Activated CD4-positive, alpha-beta memory T cell treated with anti-CD3 and anti-CD28 coated beads for 36 hours (primary cell): ENCODE results near the gene FITM1. TPM values are rescaled to one million over a fixed set of nuclear protein-coding genes. Genes with fewer than 3 reads are reported as not detected.
A peak's percentile ranks its signal among the peaks of the same experiment; 100 is the strongest.

Experiments
- CTCF ChIA-PET: fragments of 350-600 bp; sonication (Branson Sonifier 250); formaldehyde crosslinking; loops from one replicate; lab custom pipeline; 2021; ENCODE audit warnings: antibody characterized with exemption, inconsistent platforms; lab: Charles Lee
- POLR2A ChIA-PET: fragments of 350-600 bp; sonication (Branson Sonifier 250); formaldehyde crosslinking; loops from one replicate; lab custom pipeline; 2021; ENCODE audit warnings: antibody characterized with exemption; lab: Charles Lee
- DNase-seq: peaks from one replicate; pipeline ENCODE4 v3.0.0-alpha.2; 2020
- H3K27ac Mint-ChIP-seq: one replicate; pipeline ENCODE4 v1.8.0; 2021; ENCODE audit warnings: mixed read lengths
- H3K27me3 Mint-ChIP-seq: one replicate; pipeline ENCODE4 v1.8.0; 2021; ENCODE audit warnings: mixed read lengths
- H3K36me3 Mint-ChIP-seq: one replicate; pipeline ENCODE4 v1.8.0; 2021; ENCODE audit warnings: mixed read lengths
- H3K4me1 Mint-ChIP-seq: one replicate; pipeline ENCODE4 v1.8.0; 2021; ENCODE audit warnings: low read depth, mixed read lengths
- H3K4me3 Mint-ChIP-seq: one replicate; pipeline ENCODE4 v1.8.0; 2021; ENCODE audit warnings: mild to moderate bottlenecking, mixed read lengths
- H3K9me3 Mint-ChIP-seq: one replicate; pipeline ENCODE4 v1.8.0; 2021; ENCODE audit warnings: mixed read lengths
- intact Hi-C: fragments of 100-400 bp; cut with micrococcal nuclease; formaldehyde crosslinking; loops from one replicate; pipeline ENCODE4 v1.15.1; 2023
- total RNA-seq, 2 experiments: library from RNA; stranded (reverse); gene quantifications; one replicate each; pipeline ENCODE4 v1.2.3, GENCODE V29; 2021

Gene FITM1, protein sequence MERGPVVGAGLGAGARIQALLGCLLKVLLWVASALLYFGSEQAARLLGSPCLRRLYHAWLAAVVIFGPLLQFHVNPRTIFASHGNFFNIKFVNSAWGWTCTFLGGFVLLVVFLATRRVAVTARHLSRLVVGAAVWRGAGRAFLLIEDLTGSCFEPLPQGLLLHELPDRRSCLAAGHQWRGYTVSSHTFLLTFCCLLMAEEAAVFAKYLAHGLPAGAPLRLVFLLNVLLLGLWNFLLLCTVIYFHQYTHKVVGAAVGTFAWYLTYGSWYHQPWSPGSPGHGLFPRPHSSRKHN
- under 1 TPM in 1 of 2 experiments, not detected in 1; 0.86 TPM for total RNA-seq

DNA sequence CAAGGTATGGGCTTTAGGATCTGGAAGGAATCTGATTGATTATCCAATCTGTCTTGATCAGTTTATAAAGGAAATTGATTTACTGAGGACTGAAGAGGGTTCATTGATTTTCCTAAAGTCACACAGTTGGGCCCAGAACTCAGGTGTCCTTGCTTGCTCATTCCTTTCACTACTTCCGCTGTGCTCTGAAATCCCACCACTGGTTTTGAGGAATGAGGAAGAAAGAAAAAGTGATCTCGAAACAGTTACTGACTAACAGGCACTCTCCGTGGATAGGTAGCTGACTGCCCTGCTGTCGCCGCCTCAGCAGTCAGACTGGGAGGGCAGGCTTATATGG is at the start of gene FITM1:
Gene FITM1 (plus strand): TSS at position 280 of the 337 bp plus-strand sequence. CDS start 905 bp downstream, outside the sequence.
- Mint-ChIP-seq H3K36me3 (no peaks in the 10 kb centered on the region), H3K27me3 (no peaks in the 10 kb centered on the region), H3K4me3 (no peak within 1 kb of the TSS), H3K4me1 (peaks cover 22% of the 10 kb centered on the region), H3K27ac (no peak within 1 kb of the TSS), H3K9me3 (no peaks in the 10 kb centered on the region)
- CTCF ChIA-PET: interaction anchor here (0.8 to 0.9 kb wide), 2 partner anchors 11 to 72 kb away, joined by 3 read pairs; partner anchors contain the start of gene EMC9
- POLR2A ChIA-PET: no interaction called here
- intact Hi-C loops: no loop called here
- DNase-seq: no peak

DNA sequence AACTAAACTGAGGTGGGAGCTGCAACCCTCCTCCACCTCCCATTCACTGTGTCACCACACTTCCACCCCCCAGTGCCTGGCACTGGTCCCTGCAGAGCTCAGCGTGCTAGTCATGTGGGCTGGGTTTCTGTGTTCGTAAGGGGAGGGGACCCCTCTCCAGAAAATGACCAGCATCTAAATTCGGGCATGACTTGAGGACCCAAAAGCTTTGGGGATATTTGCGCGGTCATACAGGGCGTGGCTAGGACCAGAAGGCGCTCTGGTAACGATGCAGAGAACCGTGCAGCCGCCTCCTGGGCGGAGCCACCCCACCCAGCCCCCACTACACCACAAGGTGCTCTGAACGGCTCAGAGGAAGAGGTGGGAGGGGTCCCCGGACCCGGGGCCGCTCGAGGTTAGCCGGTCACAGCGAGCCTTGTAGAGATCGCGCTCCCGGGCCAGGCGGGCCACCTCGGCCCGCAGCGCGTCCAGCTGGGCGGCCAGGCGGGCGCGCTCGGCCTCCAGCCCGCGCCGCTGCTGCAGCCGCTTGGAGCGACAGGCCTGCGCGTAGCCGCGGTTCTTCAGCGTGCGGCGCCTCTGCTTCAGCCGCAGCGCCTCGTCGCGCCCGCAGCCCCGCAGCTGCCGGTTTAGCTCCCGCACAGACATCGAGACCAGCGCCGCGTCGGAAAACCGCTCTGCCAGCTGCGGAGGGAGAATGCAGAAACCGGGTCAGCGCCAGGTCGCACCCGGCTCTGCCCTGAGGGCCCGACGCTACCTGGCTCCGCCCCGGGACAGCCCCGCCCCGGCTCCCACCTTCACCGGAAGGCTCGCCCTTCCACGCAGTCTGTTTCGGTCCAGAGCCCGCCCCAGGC is 49.3 kb upstream of the FITM1 start:
- intact Hi-C loops: loop anchor here (1.0 kb wide), 1 partner anchor 13 kb away; the partner anchor contains the start of gene PCK2
- H3K27me3 Mint-ChIP-seq: no peaks in the 10 kb centered on the region
- peak; percentile 85 for DNase-seq
- CTCF ChIA-PET: interaction anchor here (0.8 to 6.1 kb wide), 12 partner anchors 11 to 166 kb away, joined by 3 to 93 read pairs (median 7); partner anchors contain the start of genes CPNE6, IRF9 and PCK2
- no peaks in the 10 kb centered on the region for H3K9me3 Mint-ChIP-seq
- H3K36me3 Mint-ChIP-seq: no peaks in the 10 kb centered on the region
- peak overlapping the region; percentile 49 for H3K27ac Mint-ChIP-seq
- POLR2A ChIA-PET: interaction anchor here (0.6 to 3.8 kb wide), 9 partner anchors 9 to 229 kb away, joined by 3 to 30 read pairs (median 4); partner anchors contain the start of genes CARMIL3, DCAF11, NRL and PCK2
- H3K4me3 Mint-ChIP-seq: peak overlapping the region; percentile 72
- peaks cover 16% of the 10 kb centered on the region for H3K4me1 Mint-ChIP-seq

DNA sequence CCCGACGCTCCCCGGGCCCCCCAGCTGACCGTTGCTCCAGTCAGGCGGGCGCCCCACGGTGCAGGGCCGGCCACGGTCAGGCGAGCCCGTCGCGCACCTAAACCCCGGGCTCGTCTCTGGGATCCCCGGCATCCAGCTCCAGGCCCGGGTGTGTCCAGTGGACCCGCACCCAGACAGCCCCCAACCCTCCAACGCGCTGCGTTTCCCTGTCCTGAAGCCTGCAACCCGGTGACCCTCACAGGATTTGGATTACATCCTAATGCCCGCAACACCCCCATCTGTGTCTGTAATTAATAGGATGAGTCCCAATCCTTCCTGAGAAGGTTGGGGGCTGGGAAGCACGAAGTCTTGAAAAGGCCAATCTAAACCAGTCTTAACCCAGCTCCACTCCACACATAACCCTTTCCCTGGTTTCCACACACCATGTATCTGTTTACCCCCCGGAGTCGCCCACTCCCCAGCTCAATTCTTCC is 48.7 kb upstream of the FITM1 start:
- CTCF ChIA-PET: interaction anchor here (1.0 to 6.1 kb wide), 8 partner anchors 11 to 79 kb away, joined by 3 to 93 read pairs (median 10); partner anchors contain the start of genes CPNE6, IRF9 and PCK2
- no peaks in the 10 kb centered on the region for H3K27me3 Mint-ChIP-seq
- DNase-seq: no peak
- POLR2A ChIA-PET: interaction anchor here (1.1 to 3.8 kb wide), 6 partner anchors 9 to 33 kb away, joined by 4 to 30 read pairs (median 6); partner anchors contain the start of genes DCAF11, NRL and PCK2
- H3K9me3 Mint-ChIP-seq: no peaks in the 10 kb centered on the region
- peaks cover 16% of the 10 kb centered on the region for H3K4me1 Mint-ChIP-seq
- no peaks in the 10 kb centered on the region for H3K36me3 Mint-ChIP-seq
- intact Hi-C loops: loop anchor here (1.0 kb wide), 1 partner anchor 13 kb away; the partner anchor contains the start of gene PCK2
- H3K27ac Mint-ChIP-seq: no peak overlapping the region
- peak overlapping the region; percentile 65 for H3K4me3 Mint-ChIP-seq

DNA sequence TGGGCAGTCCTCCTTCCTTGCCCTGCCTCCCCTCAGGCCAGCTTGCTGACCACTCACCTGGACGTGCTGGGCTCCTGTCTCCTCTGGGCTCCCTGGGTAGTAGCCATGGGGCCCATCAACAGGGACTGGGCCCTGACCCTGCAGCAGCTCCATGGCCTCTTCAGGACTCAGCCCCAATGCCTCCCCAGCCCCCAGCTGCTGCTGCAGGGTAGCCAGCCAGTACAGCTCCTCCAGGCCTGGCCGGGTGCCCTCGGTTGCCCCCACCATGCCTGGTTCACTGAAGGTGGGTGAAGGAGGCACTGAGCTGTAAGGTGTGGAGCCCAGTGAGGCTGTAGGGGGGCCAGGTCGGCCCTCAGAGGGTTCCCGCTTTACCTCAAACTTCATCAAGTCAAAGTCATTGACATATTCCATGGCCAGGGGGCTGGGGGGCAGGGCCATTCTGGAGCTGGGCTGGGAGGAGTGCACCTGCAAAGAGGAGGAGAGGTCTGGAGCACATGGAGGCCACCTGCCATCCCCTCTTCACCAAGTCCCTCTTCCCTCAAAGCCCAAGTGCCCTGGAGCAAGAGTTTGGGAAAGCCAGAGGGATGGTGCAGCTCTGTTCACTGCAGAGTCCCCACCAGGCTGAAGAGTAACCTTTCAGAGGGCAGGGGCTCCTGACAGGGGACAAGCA is 47.9 kb upstream of the FITM1 start:
- Mint-ChIP-seq H3K36me3 (no peaks in the 10 kb centered on the region), H3K4me3 (peak overlapping the region; percentile 65), H3K4me1 (peaks cover 16% of the 10 kb centered on the region), H3K9me3 (no peaks in the 10 kb centered on the region), H3K27ac (peak overlapping the region; percentile 11), H3K27me3 (no peaks in the 10 kb centered on the region)
- intact Hi-C loops: no loop called here
- ChIA-PET CTCF (interaction anchor here (2.6 to 6.1 kb wide), 4 partner anchors 10 to 26 kb away, joined by 10 to 93 read pairs (median 30); partner anchors contain the start of genes CPNE6 and PCK2), POLR2A (interaction anchor here (1.4 to 3.8 kb wide), 4 partner anchors 12 to 32 kb away, joined by 5 to 30 read pairs (median 10); partner anchors contain the start of genes DCAF11, NRL and PCK2)
- DNase-seq: no peak

- Mint-ChIP-seq H3K27me3 (no peaks in the 10 kb centered on the region), H3K36me3 (no peaks in the 10 kb centered on the region), H3K27ac (no peak overlapping the region), H3K9me3 (no peaks in the 10 kb centered on the region), H3K4me3 (no peak overlapping the region), H3K4me1 (peaks cover 16% of the 10 kb centered on the region)
- CTCF ChIA-PET: interaction anchor here (2.4 to 6.1 kb wide), 3 partner anchors 9 to 25 kb away, joined by 11 to 93 read pairs (median 14); partner anchors contain the start of gene PCK2
- intact Hi-C loops: no loop called here
- POLR2A ChIA-PET: no interaction called here
- no peak for DNase-seq
Observed at GRCh38 chr14:24083462-24083861, 47.0 kb upstream of the FITM1 start.

- POLR2A ChIA-PET: interaction anchor here (1.4 kb wide), 1 partner anchor 9 kb away, joined by 5 read pairs; the partner anchor contains the start of gene PCK2
Observed at GRCh38 chr14:24084440-24084839, 46.0 kb upstream of the FITM1 start.

GRCh38 chr14:24085215-24085614 is 45.2 kb upstream of the FITM1 start:
- H3K9me3 Mint-ChIP-seq: no peaks in the 10 kb centered on the region
- no peak for DNase-seq
- peaks cover 12% of the 10 kb centered on the region for H3K4me1 Mint-ChIP-seq
- intact Hi-C loops: no loop called here
- no peak overlapping the region for H3K4me3 Mint-ChIP-seq
- CTCF ChIA-PET: interaction anchor here (2.4 kb wide), 1 partner anchor 27 kb away, joined by 14 read pairs; no protein-coding TSS in a partner anchor
- no peaks in the 10 kb centered on the region for H3K27me3 Mint-ChIP-seq
- no peak overlapping the region for H3K27ac Mint-ChIP-seq
- no peaks in the 10 kb centered on the region for H3K36me3 Mint-ChIP-seq
- POLR2A ChIA-PET: interaction anchor here (1.4 kb wide), 1 partner anchor 8 kb away, joined by 5 read pairs; the partner anchor contains the start of gene PCK2

More at GRCh38 chr14:24084440-24084839, 46.0 kb upstream of the FITM1 start:
- no peak overlapping the region for H3K4me3 Mint-ChIP-seq
- H3K9me3 Mint-ChIP-seq: no peaks in the 10 kb centered on the region
- intact Hi-C loops: no loop called here
- no peak overlapping the region for H3K27ac Mint-ChIP-seq
- CTCF ChIA-PET: interaction anchor here (0.6 to 2.4 kb wide), 3 partner anchors 8 to 26 kb away, joined by 3 to 14 read pairs (median 3); no protein-coding TSS in a partner anchor
- no peaks in the 10 kb centered on the region for H3K27me3 Mint-ChIP-seq
- H3K36me3 Mint-ChIP-seq: no peaks in the 10 kb centered on the region
- DNase-seq: no peak
- H3K4me1 Mint-ChIP-seq: peaks cover 16% of the 10 kb centered on the region

- CTCF ChIA-PET: interaction anchor here (0.8 to 1.4 kb wide), 3 partner anchors 22 to 83 kb away, joined by 3 to 9 read pairs (median 5); no protein-coding TSS in a partner anchor
- H3K9me3 Mint-ChIP-seq: no peaks in the 10 kb centered on the region
Observed at GRCh38 chr14:24086193-24086955, 44.1 kb upstream of the FITM1 start.

DNA sequence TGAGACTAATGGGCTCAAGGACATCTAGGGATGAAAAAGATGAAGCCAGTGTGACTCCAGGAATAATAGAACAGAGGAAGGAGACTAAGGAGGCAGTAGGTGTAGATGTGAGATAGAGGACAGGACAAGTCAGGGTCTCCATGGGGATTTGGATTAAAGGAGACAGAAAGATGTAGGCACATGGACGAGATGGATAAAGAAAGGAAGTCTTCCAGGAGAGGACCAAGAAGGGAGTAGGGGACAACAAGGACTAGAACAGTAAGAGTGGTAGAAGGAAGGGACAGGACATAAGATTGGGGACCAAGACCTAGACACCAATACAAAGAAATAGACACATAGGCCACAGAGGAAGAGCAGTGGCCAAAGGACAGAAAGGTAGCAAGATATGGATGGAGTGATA is 43.5 kb upstream of the FITM1 start:
- Mint-ChIP-seq H3K4me1 (peaks cover 4% of the 10 kb centered on the region), H3K4me3 (no peak overlapping the region)
- DNase-seq: no peak

More at GRCh38 chr14:24086193-24086955, 44.1 kb upstream of the FITM1 start:
- POLR2A ChIA-PET: no interaction called here
- no peaks in the 10 kb centered on the region for H3K27me3 Mint-ChIP-seq
- intact Hi-C loops: no loop called here
- DNase-seq: no peak
- peaks cover 8% of the 10 kb centered on the region for H3K4me1 Mint-ChIP-seq
- H3K36me3 Mint-ChIP-seq: no peaks in the 10 kb centered on the region
- H3K4me3 Mint-ChIP-seq: no peak overlapping the region
- no peak overlapping the region for H3K27ac Mint-ChIP-seq

GRCh38 chr14:24088095-24088494 is 42.4 kb upstream of the FITM1 start:
- H3K27ac Mint-ChIP-seq: no peak overlapping the region
- no peak overlapping the region for H3K4me3 Mint-ChIP-seq
- no peaks in the 10 kb centered on the region for H3K36me3 Mint-ChIP-seq
- H3K4me1 Mint-ChIP-seq: peaks cover 7% of the 10 kb centered on the region
- CTCF ChIA-PET: interaction anchor here (0.6 to 12.3 kb wide), 3 partner anchors 14 to 29 kb away, joined by 3 to 458 read pairs (median 241); no protein-coding TSS in a partner anchor
- no peaks in the 10 kb centered on the region for H3K9me3 Mint-ChIP-seq
- intact Hi-C loops: no loop called here
- POLR2A ChIA-PET: no interaction called here
- DNase-seq: no peak
- no peaks in the 10 kb centered on the region for H3K27me3 Mint-ChIP-seq

More for the DNA sequence above, 43.5 kb upstream of the FITM1 start:
- intact Hi-C loops: no loop called here
- no peaks in the 10 kb centered on the region for H3K9me3 Mint-ChIP-seq
- CTCF ChIA-PET: interaction anchor here (1.4 kb wide), 1 partner anchor 29 kb away, joined by 9 read pairs; no protein-coding TSS in a partner anchor
- H3K27ac Mint-ChIP-seq: no peak overlapping the region
- H3K36me3 Mint-ChIP-seq: no peaks in the 10 kb centered on the region
- POLR2A ChIA-PET: no interaction called here
- H3K27me3 Mint-ChIP-seq: no peaks in the 10 kb centered on the region
